ENCODE measurements around the gene ITGA8. TPM values are rescaled to one million over a fixed set of nuclear protein-coding genes. Genes with fewer than 3 reads are reported as not detected.

Gene ITGA8
- total RNA-seq, 1 donor from 2014 or later, result not detected

- no peak for DNase-seq (ENCODE audit: low spot score)
- Mint-ChIP-seq H3K36me3 (ENCODE audit: low read depth) (no peaks in the 10 kb centered on the region), H3K4me1 (ENCODE audit: low read depth) (no peaks in the 10 kb centered on the region), H3K4me3 (no peak overlapping the region), H3K9me3 (no peaks in the 10 kb centered on the region), H3K27ac (no peak overlapping the region), H3K27me3 (ENCODE audit: insufficient read depth) (peaks cover 26% of the 10 kb centered on the region)
- intact Hi-C loops (cut with micrococcal nuclease), result loop anchor here (1.0 kb wide), 1 partner anchor 291 kb away; no protein-coding TSS in a partner anchor
These were observed 5.9 kb upstream of the ITGA8 start for GRCh38 chr10:15725603-15726002.

GRCh38 chr10:15724683-15725082 lies 5.0 kb upstream of the ITGA8 start:
- H3K9me3 Mint-ChIP-seq, result no peaks in the 10 kb centered on the region
- peaks cover 30% of the 10 kb centered on the region for H3K27me3 Mint-ChIP-seq (ENCODE audit: insufficient read depth)
- H3K4me3 Mint-ChIP-seq, result no peak overlapping the region
- no peaks in the 10 kb centered on the region for H3K4me1 Mint-ChIP-seq (ENCODE audit: low read depth)
- intact Hi-C loops (cut with micrococcal nuclease), result loop anchor here (1.0 kb wide), 1 partner anchor 290 kb away; no protein-coding TSS in a partner anchor
- H3K36me3 Mint-ChIP-seq (ENCODE audit: low read depth), result no peaks in the 10 kb centered on the region
- no peak overlapping the region for H3K27ac Mint-ChIP-seq
- DNase-seq (ENCODE audit: low spot score), result no peak

DNA sequence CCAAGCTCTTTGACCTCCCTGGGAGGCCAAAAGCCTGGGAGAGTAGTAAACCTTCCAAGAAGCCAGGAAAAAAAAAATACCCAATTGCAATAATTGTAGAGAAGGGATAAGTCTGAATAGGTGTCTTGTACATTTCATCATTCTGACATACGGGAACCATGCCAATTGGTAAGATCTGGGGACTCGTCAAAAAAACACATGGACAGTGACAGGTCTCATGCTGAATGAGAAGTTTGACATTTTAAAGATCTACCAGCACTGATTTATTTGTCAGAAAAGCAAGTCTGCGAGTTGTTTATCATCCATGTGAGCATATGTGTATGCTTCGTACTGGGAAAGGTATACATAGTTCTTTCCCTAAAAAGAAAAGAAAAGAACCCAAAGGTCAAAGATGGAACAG lies 4.1 kb upstream of the ITGA8 start:
- H3K27ac Mint-ChIP-seq, result no peak overlapping the region
- H3K9me3 Mint-ChIP-seq, result no peaks in the 10 kb centered on the region
- DNase-seq (ENCODE audit: low spot score), result no peak
- peaks cover 34% of the 10 kb centered on the region for H3K27me3 Mint-ChIP-seq (ENCODE audit: insufficient read depth)
- H3K4me1 Mint-ChIP-seq (ENCODE audit: low read depth), result no peaks in the 10 kb centered on the region
- H3K36me3 Mint-ChIP-seq (ENCODE audit: low read depth), result no peaks in the 10 kb centered on the region
- H3K4me3 Mint-ChIP-seq, result no peak overlapping the region
- intact Hi-C loops (cut with micrococcal nuclease), result no loop called here

GRCh38 chr10:15720635-15721287 lies 1.0 kb upstream of the ITGA8 start:
- intact Hi-C loops (cut with micrococcal nuclease), result no loop called here
- H3K4me1 Mint-ChIP-seq (ENCODE audit: low read depth), result no peaks in the 10 kb centered on the region
- DNase-seq (ENCODE audit: low spot score), result no peak
- H3K4me3 Mint-ChIP-seq, result no peak overlapping the region
- H3K27ac Mint-ChIP-seq, result no peak overlapping the region
- no peaks in the 10 kb centered on the region for H3K36me3 Mint-ChIP-seq (ENCODE audit: low read depth)
- peaks cover 55% of the 10 kb centered on the region for H3K27me3 Mint-ChIP-seq (ENCODE audit: insufficient read depth)
- no peaks in the 10 kb centered on the region for H3K9me3 Mint-ChIP-seq

- DNase-seq (ENCODE audit: low spot score), result no peak
- no peaks in the 10 kb centered on the region for H3K4me1 Mint-ChIP-seq (ENCODE audit: low read depth)
- H3K9me3 Mint-ChIP-seq, result no peaks in the 10 kb centered on the region
- no peak overlapping the region for H3K27ac Mint-ChIP-seq
- peaks cover 53% of the 10 kb centered on the region for H3K27me3 Mint-ChIP-seq (ENCODE audit: insufficient read depth)
- intact Hi-C loops (cut with micrococcal nuclease), result no loop called here
- no peaks in the 10 kb centered on the region for H3K36me3 Mint-ChIP-seq (ENCODE audit: low read depth)
- H3K4me3 Mint-ChIP-seq, result no peak overlapping the region
These were observed 448 bp downstream of the ITGA8 start for GRCh38 chr10:15719049-15719898.

DNA sequence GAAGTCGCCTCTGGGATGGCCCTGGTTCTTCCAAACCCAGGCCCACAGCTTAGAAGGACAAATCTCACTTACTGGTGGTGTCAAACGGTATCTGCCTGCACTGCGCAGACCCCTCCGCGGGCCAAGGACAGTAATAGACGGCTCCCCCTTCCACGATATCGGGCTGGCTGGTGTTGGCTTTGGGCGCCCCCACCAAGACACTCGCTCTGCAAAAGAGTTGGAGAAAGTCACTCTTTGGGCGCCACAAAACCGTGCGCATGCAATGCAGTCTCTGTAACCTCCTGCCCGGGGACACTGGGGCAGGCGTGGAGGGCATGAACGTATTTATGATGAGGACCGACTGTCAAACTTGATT lies 1.1 kb downstream of the ITGA8 start:
- no peaks in the 10 kb centered on the region for H3K4me1 Mint-ChIP-seq (ENCODE audit: low read depth)
- intact Hi-C loops (cut with micrococcal nuclease), result no loop called here
- H3K4me3 Mint-ChIP-seq, result no peak overlapping the region
- no peaks in the 10 kb centered on the region for H3K36me3 Mint-ChIP-seq (ENCODE audit: low read depth)
- H3K27me3 Mint-ChIP-seq (ENCODE audit: insufficient read depth), result peaks cover 52% of the 10 kb centered on the region
- no peak for DNase-seq (ENCODE audit: low spot score)
- no peaks in the 10 kb centered on the region for H3K9me3 Mint-ChIP-seq
- H3K27ac Mint-ChIP-seq, result no peak overlapping the region

DNA sequence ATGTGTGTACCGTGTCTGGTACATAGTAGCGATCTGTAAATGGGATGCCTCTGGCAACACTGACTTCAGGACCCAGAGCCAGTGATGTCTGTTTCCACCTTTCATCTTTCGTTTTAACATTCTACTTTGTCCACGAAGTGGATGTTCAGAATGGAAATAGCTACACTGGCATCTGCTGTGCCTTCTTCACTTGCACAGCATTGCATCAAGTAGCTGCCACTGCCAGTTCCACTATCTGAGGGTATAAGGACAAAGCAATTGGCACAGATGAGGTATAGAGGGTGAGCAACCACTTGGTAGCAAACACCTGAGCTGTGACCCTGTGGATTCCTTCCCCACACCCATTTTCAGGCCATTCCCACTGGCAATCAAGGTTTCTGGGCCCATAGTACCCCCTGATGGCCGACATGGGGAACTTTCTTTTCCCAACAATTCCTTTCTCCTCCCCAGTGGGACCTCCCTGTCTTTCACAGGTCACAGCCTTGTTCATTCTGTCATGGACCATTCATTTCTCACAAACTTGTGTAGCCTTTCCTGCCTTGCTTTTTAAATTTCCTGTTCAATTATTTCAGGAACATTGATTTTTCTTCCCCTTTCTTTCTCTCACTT lies 4.0 kb downstream of the ITGA8 start:
- no peak overlapping the region for H3K27ac Mint-ChIP-seq
- H3K36me3 Mint-ChIP-seq (ENCODE audit: low read depth), result no peaks in the 10 kb centered on the region
- H3K27me3 Mint-ChIP-seq (ENCODE audit: insufficient read depth), result peaks cover 33% of the 10 kb centered on the region
- H3K4me1 Mint-ChIP-seq (ENCODE audit: low read depth), result no peaks in the 10 kb centered on the region
- DNase-seq (ENCODE audit: low spot score), result no peak
- intact Hi-C loops (cut with micrococcal nuclease), result no loop called here
- no peaks in the 10 kb centered on the region for H3K9me3 Mint-ChIP-seq
- H3K4me3 Mint-ChIP-seq, result no peak overlapping the region

DNA sequence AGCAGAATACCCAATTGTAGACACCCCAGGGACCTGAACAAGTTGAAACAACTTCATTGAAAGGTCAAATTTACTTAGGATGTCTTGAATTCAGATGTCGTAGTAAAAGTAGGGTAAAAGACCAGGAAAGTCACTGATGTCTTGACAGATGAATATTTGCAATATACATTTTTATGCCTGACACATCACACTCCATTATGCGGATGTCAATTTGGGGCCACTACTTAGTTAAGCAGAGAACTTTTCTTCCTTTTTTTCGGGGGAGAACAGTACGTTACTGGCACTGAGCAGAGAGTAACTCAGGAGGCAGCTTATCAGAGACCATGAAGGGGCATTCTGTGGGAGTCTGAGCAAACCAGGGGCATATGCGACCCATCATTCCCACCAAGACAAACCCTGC lies 4.9 kb downstream of the ITGA8 start:
- intact Hi-C loops (cut with micrococcal nuclease), result no loop called here
- H3K4me3 Mint-ChIP-seq, result no peak overlapping the region
- DNase-seq (ENCODE audit: low spot score), result no peak
- H3K9me3 Mint-ChIP-seq, result no peaks in the 10 kb centered on the region
- H3K4me1 Mint-ChIP-seq (ENCODE audit: low read depth), result no peaks in the 10 kb centered on the region
- H3K36me3 Mint-ChIP-seq (ENCODE audit: low read depth), result no peaks in the 10 kb centered on the region
- H3K27me3 Mint-ChIP-seq (ENCODE audit: insufficient read depth), result peaks cover 28% of the 10 kb centered on the region
- H3K27ac Mint-ChIP-seq, result no peak overlapping the region

- Mint-ChIP-seq H3K9me3 (no peaks in the 10 kb centered on the region), H3K27ac (no peak overlapping the region), H3K36me3 (ENCODE audit: low read depth) (no peaks in the 10 kb centered on the region), H3K4me3 (no peak overlapping the region), H3K27me3 (ENCODE audit: insufficient read depth) (peaks cover 15% of the 10 kb centered on the region), H3K4me1 (ENCODE audit: low read depth) (no peaks in the 10 kb centered on the region)
- no peak for DNase-seq (ENCODE audit: low spot score)
- intact Hi-C loops (cut with micrococcal nuclease), result no loop called here
These were observed 6.8 kb downstream of the ITGA8 start for GRCh38 chr10:15712883-15713282.

GRCh38 chr10:15710455-15710854 lies 9.3 kb downstream of the ITGA8 start:
- H3K9me3 Mint-ChIP-seq, result no peaks in the 10 kb centered on the region
- H3K27me3 Mint-ChIP-seq (ENCODE audit: insufficient read depth), result peaks cover 3% of the 10 kb centered on the region
- no peak overlapping the region for H3K27ac Mint-ChIP-seq
- no peak for DNase-seq (ENCODE audit: low spot score)
- intact Hi-C loops (cut with micrococcal nuclease), result no loop called here
- no peaks in the 10 kb centered on the region for H3K36me3 Mint-ChIP-seq (ENCODE audit: low read depth)
- no peak overlapping the region for H3K4me3 Mint-ChIP-seq
- no peaks in the 10 kb centered on the region for H3K4me1 Mint-ChIP-seq (ENCODE audit: low read depth)

- H3K4me1 Mint-ChIP-seq (ENCODE audit: low read depth), result no peaks in the 10 kb centered on the region
- no peaks in the 10 kb centered on the region for H3K9me3 Mint-ChIP-seq
- intact Hi-C loops (cut with micrococcal nuclease), result no loop called here
- H3K4me3 Mint-ChIP-seq, result no peak overlapping the region
- no peaks in the 10 kb centered on the region for H3K36me3 Mint-ChIP-seq (ENCODE audit: low read depth)
- H3K27ac Mint-ChIP-seq, result no peak overlapping the region
- DNase-seq (ENCODE audit: low spot score), result no peak
- no peaks in the 10 kb centered on the region for H3K27me3 Mint-ChIP-seq (ENCODE audit: insufficient read depth)
These were observed 14.4 kb downstream of the ITGA8 start for GRCh38 chr10:15705298-15705697.

- no peaks in the 10 kb centered on the region for H3K27me3 Mint-ChIP-seq (ENCODE audit: insufficient read depth)
- intact Hi-C loops (cut with micrococcal nuclease), result no loop called here
These were observed 15.1 kb downstream of the ITGA8 start for GRCh38 chr10:15704581-15704968.

GRCh38 chr10:15703944-15704580 lies 15.7 kb downstream of the ITGA8 start:
- H3K36me3 Mint-ChIP-seq (ENCODE audit: low read depth), result no peaks in the 10 kb centered on the region
- no peaks in the 10 kb centered on the region for H3K9me3 Mint-ChIP-seq
- no peak for DNase-seq (ENCODE audit: low spot score)
- no peak overlapping the region for H3K27ac Mint-ChIP-seq
- intact Hi-C loops (cut with micrococcal nuclease), result no loop called here
- H3K4me1 Mint-ChIP-seq (ENCODE audit: low read depth), result no peaks in the 10 kb centered on the region
- H3K4me3 Mint-ChIP-seq, result no peak overlapping the region
- H3K27me3 Mint-ChIP-seq (ENCODE audit: insufficient read depth), result no peaks in the 10 kb centered on the region

More at GRCh38 chr10:15704581-15704968, 15.1 kb downstream of the ITGA8 start:
- Mint-ChIP-seq H3K4me3 (no peak overlapping the region), H3K36me3 (ENCODE audit: low read depth) (no peaks in the 10 kb centered on the region), H3K4me1 (ENCODE audit: low read depth) (no peaks in the 10 kb centered on the region), H3K9me3 (no peaks in the 10 kb centered on the region), H3K27ac (no peak overlapping the region)
- no peak for DNase-seq (ENCODE audit: low spot score)
